ENCODE data around the gene ACACA.

DNA sequence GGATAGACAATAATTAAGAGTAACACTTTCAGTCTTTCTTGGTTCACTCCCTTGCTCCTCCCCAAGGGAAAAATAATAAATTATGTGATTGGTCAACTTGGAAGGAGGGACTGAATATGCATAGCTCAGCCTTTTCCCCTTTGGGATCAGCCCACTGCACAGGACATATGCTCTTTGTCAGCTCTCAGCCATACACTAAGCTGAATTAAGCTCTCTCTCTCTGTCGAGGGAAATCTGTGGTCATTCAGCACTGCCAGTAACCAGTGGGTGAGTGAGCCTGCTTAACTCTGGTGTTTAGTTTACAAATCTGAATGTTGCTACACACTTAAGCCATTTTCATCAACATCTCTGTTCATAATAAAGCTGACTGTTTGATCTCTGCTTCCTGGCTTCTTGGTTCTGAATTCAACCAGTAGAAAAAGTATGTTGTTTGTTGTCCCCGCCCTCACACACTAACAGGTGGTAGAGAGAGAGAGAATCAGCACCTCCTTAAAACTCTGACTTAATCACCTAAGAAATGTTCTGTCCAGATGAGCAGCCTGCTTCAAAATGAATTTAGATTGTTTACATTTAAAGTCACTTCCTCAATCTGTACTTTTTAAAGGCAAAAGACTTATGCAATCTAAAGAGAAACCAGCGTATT is 133.1 kb downstream of the ACACA start:
- TF ChIP-seq POLR2A (IDR thresholded peaks at IDR 0.05) (no peak), CTCF (IDR thresholded peaks at IDR 0.05) (no peak), EP300 (IDR thresholded peaks at IDR 0.05) (no peak)

All from tibial nerve (tissue), 4 donors.